Tibial artery (tissue), 4 donors: ENCODE results near the gene MCHR1.
A peak's percentile ranks its signal among the peaks of the same experiment; 100 is the strongest.

Source experiments
- DNase-seq, 2 donors: peaks; one replicate each; pipeline ENCODE4 v3.0.0-alpha.2; 2019
- H3K27ac ChIP-seq, 2 donors: fragments of 200-600 bp; sonication (generic) in 1 of 2; 1 replicate in 1 of 2; 2 replicates in 1 of 2; pipeline ENCODE4 v1.5.1; 2018 to 2019; ENCODE audit warnings: mild to moderate bottlenecking in 1 of 2
- H3K27me3 ChIP-seq, 2 donors: fragments of 200-600 bp; sonication (generic) in 1 of 2; one replicate each; pipeline versions ENCODE4 v1.5.1 to v1.6.0; 2016 to 2019
- H3K36me3 ChIP-seq, 3 donors: fragments of 200-600 bp; sonication (generic) in 2 of 3; one replicate each; pipeline ENCODE4 v1.5.1; 2016 to 2019; ENCODE audit warnings: mild to moderate bottlenecking in 2 of 3
- H3K4me1 ChIP-seq, 4 donors: fragments of 200-600 bp; sonication (generic) in 2 of 4; 1 replicate in 3 of 4; 2 replicates in 1 of 4; pipeline ENCODE4 v1.5.1; 2016 to 2019
- H3K4me3 ChIP-seq, 2 donors: fragments of 200-600 bp; sonication (generic) in 1 of 2; 1 replicate in 1 of 2; 2 replicates in 1 of 2; pipeline ENCODE4 v1.5.1; 2018 to 2019; ENCODE audit warnings: mild to moderate bottlenecking in 2 of 2
- H3K9me3 ChIP-seq, 3 donors: fragments of 200-600 bp; sonication (generic) in 1 of 3; one replicate each; pipeline ENCODE4 v1.5.1; 2016 to 2019
- CTCF ChIP-seq, 2 experiments: fragments of 200-600 bp in 1 of 2; fragments of 450-650 bp in 1 of 2; IDR thresholded peaks; one replicate each; pipeline ENCODE4 v1.5.1; 2017 to 2019; ENCODE audit warnings: antibody characterized with exemption in 2 of 2, mild to moderate bottlenecking in 1 of 2, moderate library complexity in 1 of 2
- intact Hi-C: fragments of 100-400 bp; cut with DNase I; formaldehyde crosslinking; loops from one replicate; pipeline ENCODE4 v1.15.0; 2023; ENCODE audit warnings: low total_unique reads

Gene MCHR1

DNA sequence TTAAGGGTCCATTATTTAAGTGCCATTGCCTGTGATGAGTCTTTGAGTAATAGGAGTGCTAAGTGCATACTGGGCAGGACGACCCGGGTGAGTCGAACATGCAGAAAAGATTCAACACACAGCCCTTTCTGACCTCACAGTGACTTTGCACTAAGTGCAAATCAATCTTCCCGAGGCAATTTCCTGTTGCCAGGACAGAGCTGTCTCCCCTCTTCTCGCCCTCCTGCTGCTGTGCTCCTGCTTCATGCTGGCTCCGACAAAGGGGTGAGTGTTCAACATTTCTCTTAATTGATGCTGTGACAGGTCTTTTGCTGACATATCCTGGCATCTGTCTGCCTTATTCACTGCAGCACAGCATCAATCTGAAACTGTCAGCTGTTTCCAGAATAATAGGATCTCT lies 42.0 kb downstream of the MCHR1 start:
- H3K4me1 ChIP-seq = peaks cover 0 to 14% (median 7%) of the 10 kb centered on the region in 4 donors
- TF ChIP-seq CTCF (IDR thresholded peaks at IDR 0.05) = no peak
- no peak overlapping the region for H3K4me3 ChIP-seq
- H3K9me3 ChIP-seq = no peaks in the 10 kb centered on the region
- H3K36me3 ChIP-seq = no peaks in the 10 kb centered on the region
- no peak overlapping the region for H3K27ac ChIP-seq
- DNase-seq = no peak
- intact Hi-C loops = no loop called here
- H3K27me3 ChIP-seq = no peaks in the 10 kb centered on the region

DNA sequence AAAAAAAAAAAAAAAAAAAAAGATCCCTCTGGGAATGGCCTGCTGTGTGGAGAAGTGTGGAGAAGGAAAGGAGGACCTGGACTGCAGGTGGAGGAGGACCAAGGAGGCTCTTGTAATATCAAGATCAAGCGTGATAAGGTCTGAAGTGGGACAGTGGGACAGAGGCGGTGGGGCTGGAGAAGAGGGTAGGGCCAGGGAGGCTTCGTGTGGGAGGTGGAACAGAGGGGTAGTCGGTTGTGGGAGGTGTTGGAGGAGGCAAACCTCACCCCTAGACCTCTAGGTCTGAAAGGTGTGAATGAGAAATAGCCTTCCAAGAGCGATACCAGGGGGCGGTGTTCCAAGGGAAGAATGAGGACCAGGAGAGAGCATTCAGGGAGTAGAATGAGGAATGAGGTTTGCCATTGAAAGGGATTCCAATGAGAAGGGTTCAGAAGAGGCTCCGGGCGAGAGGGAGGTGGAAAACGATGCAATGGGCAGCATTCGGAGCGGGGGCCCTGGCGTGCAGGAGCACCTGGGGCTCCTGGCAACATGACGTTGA lies 44.2 kb downstream of the MCHR1 start:
- intact Hi-C loops = no loop called here

GRCh38 chr22:40726514-40726913 lies 47.2 kb downstream of the MCHR1 start:
- Histone ChIP-seq H3K4me3 (no peak overlapping the region), H3K36me3 (no peaks in the 10 kb centered on the region), H3K27ac (no peak overlapping the region), H3K4me1 (no peaks in the 10 kb centered on the region), H3K9me3 (no peaks in the 10 kb centered on the region), H3K27me3 (no peaks in the 10 kb centered on the region)
- DNase-seq = no peak
- intact Hi-C loops = no loop called here
- no peak for TF ChIP-seq CTCF (IDR thresholded peaks at IDR 0.05)

More for the DNA sequence above, 44.2 kb downstream of the MCHR1 start:
- no peak for DNase-seq
- peaks cover 0 to 14% (median 7%) of the 10 kb centered on the region in 4 donors for H3K4me1 ChIP-seq
- H3K9me3 ChIP-seq = no peaks in the 10 kb centered on the region
- no peak overlapping the region for H3K4me3 ChIP-seq
- no peaks in the 10 kb centered on the region for H3K27me3 ChIP-seq
- H3K36me3 ChIP-seq = no peaks in the 10 kb centered on the region
- no peak for TF ChIP-seq CTCF (IDR thresholded peaks at IDR 0.05)
- H3K27ac ChIP-seq = no peak overlapping the region

DNA sequence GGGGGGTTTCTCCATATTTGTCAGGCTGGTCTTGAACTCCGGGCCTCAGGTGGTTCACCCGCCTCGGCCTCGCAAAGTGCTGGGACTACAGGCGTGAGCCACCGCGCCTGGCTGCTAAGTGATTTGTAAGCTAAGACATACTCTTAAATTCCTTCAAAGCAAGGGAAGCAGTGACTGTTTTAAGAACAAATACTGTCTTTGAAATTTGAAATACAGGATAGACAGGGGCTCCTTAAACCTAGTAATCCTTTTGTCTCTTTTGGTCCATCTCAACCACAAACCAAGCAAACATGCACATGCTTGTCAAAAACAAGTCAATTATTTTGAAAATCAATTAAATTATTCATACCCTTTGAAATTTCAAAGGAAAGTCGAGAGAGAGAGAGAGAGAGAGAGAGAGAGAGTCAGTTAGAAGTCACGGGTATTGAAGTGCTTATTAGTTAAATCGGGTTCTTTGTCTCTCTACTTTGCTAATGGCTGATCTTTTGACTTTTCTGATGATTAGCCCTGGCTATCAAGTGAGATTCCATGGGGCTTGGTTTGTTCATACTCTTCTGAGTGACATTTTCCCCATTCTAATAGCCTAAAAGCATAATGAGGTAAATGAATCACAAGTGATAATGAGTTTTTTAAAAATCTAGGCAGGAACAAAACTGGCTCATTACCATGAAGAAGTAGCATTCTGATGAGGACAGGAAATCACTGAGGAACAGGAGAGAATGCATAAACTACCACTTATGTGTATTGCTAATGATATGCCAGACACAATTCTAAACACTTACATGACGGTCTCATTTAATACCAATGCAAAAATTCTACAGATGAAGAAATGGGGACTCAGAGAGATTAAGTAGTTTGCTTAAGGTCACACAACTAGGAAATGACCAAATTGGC lies 48.0 kb downstream of the MCHR1 start:
- no peaks in the 10 kb centered on the region for H3K9me3 ChIP-seq
- H3K27ac ChIP-seq = no peak overlapping the region
- TF ChIP-seq CTCF (IDR thresholded peaks at IDR 0.05) = no peak
- peaks cover 0 to 2% (median under 1%) of the 10 kb centered on the region in 4 donors for H3K4me1 ChIP-seq
- H3K4me3 ChIP-seq = no peak overlapping the region
- no peaks in the 10 kb centered on the region for H3K27me3 ChIP-seq
- no peaks in the 10 kb centered on the region for H3K36me3 ChIP-seq
- intact Hi-C loops = no loop called here
- DNase-seq = no peak

- H3K4me3 ChIP-seq = no peak overlapping the region
- no peak overlapping the region for H3K27ac ChIP-seq
- peak in 1 of 2 donors; percentile 28 for DNase-seq
- intact Hi-C loops = no loop called here
- TF ChIP-seq CTCF (IDR thresholded peaks at IDR 0.05) = no peak
- no peaks in the 10 kb centered on the region for H3K36me3 ChIP-seq
- no peaks in the 10 kb centered on the region for H3K9me3 ChIP-seq
- H3K4me1 ChIP-seq = peaks cover 0 to 9% (median 8%) of the 10 kb centered on the region in 4 donors
- H3K27me3 ChIP-seq = no peaks in the 10 kb centered on the region
These were observed 48.8 kb downstream of the MCHR1 start for GRCh38 chr22:40727964-40728615.
